C4-2B (cell line): Measurements from ENCODE around the gene SOWAHD.
"Not testable (repeated sequence)": the region's sequence is repeated elsewhere in the genome, so short reads cannot be mapped to it uniquely, and the experiment has no call there.

Experiments used
- H3K27ac ChIP-seq: fragments of 450-650 bp; 2 replicates; pipeline ENCODE4 v1.5.1; 2017
- ZFX ChIP-seq: fragments of 450-650 bp; IDR thresholded peaks from 2 replicates; pipeline ENCODE4 v1.6.1; 2017
- TF ChIP-seq, protein P1 (sequence below): fragments of 450-650 bp; conservative IDR thresholded peaks from 2 replicates; pipeline ENCODE4 v1.5.1; 2017; ENCODE audit warnings: mild to moderate bottlenecking

SOWAHD gene

GRCh38 chrX:119760026-119760877 is 1.9 kb downstream of the SOWAHD start:
- H3K27ac ChIP-seq, result no peak overlapping the region
- no peak for TF ChIP-seq ZFX
- TF ChIP-seq, protein P1, sequence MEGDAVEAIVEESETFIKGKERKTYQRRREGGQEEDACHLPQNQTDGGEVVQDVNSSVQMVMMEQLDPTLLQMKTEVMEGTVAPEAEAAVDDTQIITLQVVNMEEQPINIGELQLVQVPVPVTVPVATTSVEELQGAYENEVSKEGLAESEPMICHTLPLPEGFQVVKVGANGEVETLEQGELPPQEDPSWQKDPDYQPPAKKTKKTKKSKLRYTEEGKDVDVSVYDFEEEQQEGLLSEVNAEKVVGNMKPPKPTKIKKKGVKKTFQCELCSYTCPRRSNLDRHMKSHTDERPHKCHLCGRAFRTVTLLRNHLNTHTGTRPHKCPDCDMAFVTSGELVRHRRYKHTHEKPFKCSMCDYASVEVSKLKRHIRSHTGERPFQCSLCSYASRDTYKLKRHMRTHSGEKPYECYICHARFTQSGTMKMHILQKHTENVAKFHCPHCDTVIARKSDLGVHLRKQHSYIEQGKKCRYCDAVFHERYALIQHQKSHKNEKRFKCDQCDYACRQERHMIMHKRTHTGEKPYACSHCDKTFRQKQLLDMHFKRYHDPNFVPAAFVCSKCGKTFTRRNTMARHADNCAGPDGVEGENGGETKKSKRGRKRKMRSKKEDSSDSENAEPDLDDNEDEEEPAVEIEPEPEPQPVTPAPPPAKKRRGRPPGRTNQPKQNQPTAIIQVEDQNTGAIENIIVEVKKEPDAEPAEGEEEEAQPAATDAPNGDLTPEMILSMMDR, result no peak

- TF ChIP-seq, protein P1, result no peak
- no peak for TF ChIP-seq ZFX
- no peak overlapping the region for H3K27ac ChIP-seq
These were observed 4.3 kb downstream of the SOWAHD start for GRCh38 chrX:119762718-119763117.

DNA sequence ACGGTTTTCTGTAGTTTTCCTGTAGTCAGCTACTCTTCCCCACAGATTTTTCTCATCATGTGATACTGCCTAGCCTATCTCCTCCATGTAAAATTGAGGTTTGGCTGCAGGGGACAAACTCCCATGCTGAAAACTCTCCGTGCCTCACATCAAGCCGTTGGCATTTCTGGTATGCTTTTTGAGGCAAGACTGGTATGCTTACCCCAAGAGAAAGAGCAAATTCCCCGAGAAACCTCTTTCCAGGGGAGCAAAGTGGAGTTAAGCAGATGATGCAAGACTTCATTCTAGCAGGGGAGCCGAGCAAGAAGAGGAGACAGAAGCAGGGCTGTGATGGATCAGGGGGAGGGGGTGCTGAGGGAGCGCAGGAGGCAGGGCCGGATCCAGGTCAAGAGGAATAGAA is 4.8 kb downstream of the SOWAHD start:
- TF ChIP-seq, protein P1, result no peak
- no peak for TF ChIP-seq ZFX
- H3K27ac ChIP-seq, result no peak overlapping the region

- no peak overlapping the region for H3K27ac ChIP-seq
- TF ChIP-seq ZFX, result no peak
- TF ChIP-seq, protein P1, result no peak
These were observed 5.5 kb downstream of the SOWAHD start for GRCh38 chrX:119763836-119764387.

DNA sequence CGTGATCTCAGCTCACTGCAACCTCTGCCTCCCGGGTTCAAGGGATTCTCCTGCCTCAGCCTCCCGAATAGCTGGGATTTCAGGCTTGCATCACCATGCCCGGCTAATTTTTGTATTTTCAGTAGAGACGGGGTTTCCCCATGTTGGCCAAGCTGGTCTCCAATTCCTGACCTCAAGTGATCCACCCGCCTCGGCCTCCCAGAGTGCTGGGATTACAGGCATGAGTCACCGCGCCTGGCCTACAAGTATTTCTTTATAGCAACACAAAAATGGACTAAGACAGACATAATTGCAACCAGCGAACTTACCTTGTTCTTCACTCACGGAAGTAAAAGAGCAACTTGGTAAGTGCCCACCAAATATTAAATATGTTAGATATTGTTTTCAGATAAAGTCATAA is 10.0 kb downstream of the SOWAHD start:
- H3K27ac ChIP-seq, result not testable (repeated sequence)

- not testable (repeated sequence) for H3K27ac ChIP-seq
These were observed 11.0 kb downstream of the SOWAHD start for GRCh38 chrX:119769388-119769787.

- TF ChIP-seq, protein P1, result no peak
- TF ChIP-seq ZFX, result no peak
- no peak overlapping the region for H3K27ac ChIP-seq
These were observed 17.3 kb downstream of the SOWAHD start for GRCh38 chrX:119775517-119776238.

DNA sequence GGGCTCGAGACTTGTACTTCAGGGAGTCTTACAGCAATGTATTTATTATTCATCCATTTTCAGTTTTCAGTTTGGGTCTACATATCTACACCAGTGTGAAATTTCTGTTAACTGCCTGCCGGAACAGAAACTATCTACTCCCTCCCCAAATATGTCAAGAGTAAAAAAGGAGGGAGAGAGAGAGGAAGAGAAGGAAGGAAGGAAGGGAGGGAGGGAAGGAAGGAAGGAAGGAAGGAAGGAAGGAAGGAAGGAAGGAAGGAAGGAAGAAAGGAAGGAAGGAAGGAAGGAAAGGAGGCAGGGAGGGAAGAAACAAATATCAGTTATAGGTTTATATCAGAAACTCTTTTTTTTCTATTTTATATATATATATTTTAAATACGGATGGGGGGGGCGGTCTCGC is 20.4 kb downstream of the SOWAHD start:
- TF ChIP-seq, protein P1, result no peak
- no peak for TF ChIP-seq ZFX
- H3K27ac ChIP-seq, result no peak overlapping the region
